Upper lobe of left lung (tissue), 4 donors: Measurements from ENCODE around the gene MAML2.
"Not testable (repeated sequence)": the region's sequence is repeated elsewhere in the genome, so short reads cannot be mapped to it uniquely, and the experiment has no call there.

Experiments
- CTCF ChIP-seq, 6 experiments: fragments of 450-650 bp in 4 of 6; fragments of 200-600 bp in 2 of 6; sonication (generic) in 2 of 6; IDR thresholded peaks; one replicate each; pipeline ENCODE4 v1.5.1; 2016 to 2019; ENCODE audit warnings: antibody characterized with exemption in 6 of 6
- EP300 ChIP-seq, 4 donors: sonication (generic); formaldehyde crosslinking; IDR thresholded peaks; one replicate each; pipeline ENCODE4 v1.5.1; 2017; ENCODE audit warnings: antibody characterized with exemption in 4 of 4, control low read depth in 2 of 4
- POLR2A ChIP-seq, 4 donors: fragments of 450-650 bp; IDR thresholded peaks; one replicate each; pipeline ENCODE4 v1.5.1; 2016 to 2017; ENCODE audit warnings: antibody characterized with exemption in 4 of 4, mild to moderate bottlenecking in 2 of 4
- POLR2AphosphoS5 ChIP-seq, 2 donors: sonication (generic); formaldehyde crosslinking; IDR thresholded peaks; one replicate each; pipeline ENCODE4 v1.5.1; 2017; ENCODE audit warnings: antibody characterized with exemption in 2 of 2

- TF ChIP-seq CTCF, POLR2AphosphoS5, EP300, POLR2A (IDR thresholded peaks at IDR 0.05): not testable (repeated sequence)
Observed at GRCh38 chr11:96180937-96181336, 162.1 kb downstream of the MAML2 start.
